ENCODE results near the gene SIRT3. TPM values are rescaled to one million over a fixed set of nuclear protein-coding genes. Genes with fewer than 3 reads are reported as not detected.

The SIRT3 gene
- total and polyA plus RNA-seq, 7 experiments from 2014 or later: 9.9 to 34.8 (median 23.8) TPM

- Histone ChIP-seq H3K4me3 (ENCODE audit: low read length) (no peak overlapping the region), H3K27ac (ENCODE audit: low read depth, low read length) (no peak overlapping the region), H3K9me3 (ENCODE audit: control insufficient read depth in 2 of 3, low read length in 3 of 3) (no peaks in the 10 kb centered on the region), H3K4me1 (ENCODE audit: control insufficient read depth in 2 of 2, insufficient read depth in 2 of 2, low read length in 2 of 2) (no peaks in the 10 kb centered on the region), H3K36me3 (ENCODE audit: control insufficient read depth in 2 of 3, insufficient read depth in 3 of 3, low read length in 3 of 3) (peaks cover 0 to 19% (median 5%) of the 10 kb centered on the region in 3 experiments), H3K27me3 (ENCODE audit: control insufficient read depth in 2 of 2, insufficient read depth in 2 of 2, low read length in 2 of 2) (no peaks in the 10 kb centered on the region)
- ATAC-seq: no peak
- peaks cover 0 to 10% (median 5%) of the 10 kb centered on the region in 5 donors for H3K36me3 Mint-ChIP-seq
- H3K27me3 Mint-ChIP-seq: peaks cover 0 to 8% (median 0%) of the 10 kb centered on the region in 5 donors
- H3K27ac Mint-ChIP-seq: no peak overlapping the region
- H3K9me3 Mint-ChIP-seq: peaks cover 0 to 2% (median 0%) of the 10 kb centered on the region in 11 donors
- no peak for DNase-seq
- H3K4me3 Mint-ChIP-seq: no peak overlapping the region
- intact Hi-C loops (cut with micrococcal nuclease): no loop called here
- H3K4me1 Mint-ChIP-seq: peaks cover 0 to 12% (median 0%) of the 10 kb centered on the region in 7 donors
- ChIA-PET CTCF (no interaction called here), POLR2A (interaction anchor here (0.6 to 3.7 kb wide), 6 partner anchors 11 to 351 kb away, joined by 3 to 18 read pairs (median 4); no protein-coding TSS in a partner anchor)
These were observed 21.0 kb upstream of the SIRT3 start for GRCh38 chr11:256952-257737.

DNA sequence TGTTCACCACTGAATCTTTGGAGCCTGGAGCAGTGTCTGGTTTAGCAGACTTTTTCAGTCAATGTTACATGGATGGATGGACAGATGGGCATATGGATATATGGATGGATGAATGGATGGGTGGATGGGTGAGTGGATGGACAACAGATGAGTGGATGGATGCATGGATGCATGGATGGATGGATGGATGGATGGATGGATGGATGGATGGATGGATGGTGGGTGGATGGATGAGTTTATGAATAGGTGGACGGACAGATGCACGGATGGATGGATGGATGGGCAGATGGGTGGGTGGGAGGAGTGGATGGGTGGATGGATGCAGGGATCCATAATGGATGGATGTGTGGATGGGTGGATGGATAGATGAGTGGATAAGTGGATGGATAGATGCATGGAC is 19.7 kb upstream of the SIRT3 start:
- ATAC-seq (no peak), DNase-seq (no peak)
- peaks cover 0 to 27% (median 5%) of the 10 kb centered on the region in 3 experiments for H3K36me3 ChIP-seq (ENCODE audit: control insufficient read depth in 2 of 3, insufficient read depth in 3 of 3, low read length in 3 of 3)
- H3K4me3 ChIP-seq (ENCODE audit: low read length): no peak overlapping the region
- H3K27me3 Mint-ChIP-seq: peaks cover 0 to 8% (median 0%) of the 10 kb centered on the region in 5 donors
- no peaks in the 10 kb centered on the region for H3K27me3 ChIP-seq (ENCODE audit: control insufficient read depth in 2 of 2, insufficient read depth in 2 of 2, low read length in 2 of 2)
- no peaks in the 10 kb centered on the region for H3K9me3 ChIP-seq (ENCODE audit: control insufficient read depth in 2 of 3, low read length in 3 of 3)
- peaks cover 4 to 14% (median 9%) of the 10 kb centered on the region in 7 donors for H3K4me1 Mint-ChIP-seq
- CTCF ChIA-PET: interaction anchor here (0.5 to 1.1 kb wide), 2 partner anchors 28 to 104 kb away, joined by 3 read pairs; no protein-coding TSS in a partner anchor
- H3K9me3 Mint-ChIP-seq: no peaks in the 10 kb centered on the region
- H3K4me1 ChIP-seq (ENCODE audit: control insufficient read depth in 2 of 2, insufficient read depth in 2 of 2, low read length in 2 of 2): peaks cover 0 to 3% of the 10 kb centered on the region in 2 donors
- H3K36me3 Mint-ChIP-seq: peaks cover 5 to 16% (median 6%) of the 10 kb centered on the region in 5 donors
- peak overlapping the region in 2 of 9 donors; percentile 38 to 56 for H3K27ac Mint-ChIP-seq
- POLR2A ChIA-PET: interaction anchor here (0.7 to 3.7 kb wide), 2 partner anchors 26 to 105 kb away, joined by 4 to 18 read pairs; no protein-coding TSS in a partner anchor
- H3K4me3 Mint-ChIP-seq: no peak overlapping the region
- intact Hi-C loops (cut with micrococcal nuclease): no loop called here
- H3K27ac ChIP-seq (ENCODE audit: low read depth, low read length): no peak overlapping the region

DNA sequence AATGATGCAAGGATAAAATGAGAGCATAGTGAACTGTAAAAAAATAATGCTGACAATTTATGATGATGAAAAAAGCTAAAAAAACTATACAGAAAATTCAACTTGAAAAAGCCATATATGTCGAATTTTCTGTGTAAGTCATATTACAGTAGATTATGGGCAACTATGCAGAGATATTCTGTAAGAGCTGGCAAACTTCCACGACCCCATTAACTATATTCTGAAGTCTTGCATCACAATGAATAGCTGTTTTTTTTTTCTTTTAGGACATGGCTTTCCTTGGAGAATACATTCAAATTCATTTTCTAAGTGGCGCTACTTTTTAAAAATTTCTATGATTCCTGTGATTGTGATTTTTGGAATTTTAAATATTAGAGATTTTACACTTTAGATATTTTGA is 19.0 kb upstream of the SIRT3 start:
- H3K27me3 Mint-ChIP-seq: peaks cover 0 to 6% (median 0%) of the 10 kb centered on the region in 5 donors
- POLR2A ChIA-PET: interaction anchor here (3.7 kb wide), 1 partner anchor 27 kb away, joined by 18 read pairs; no protein-coding TSS in a partner anchor
- H3K4me1 ChIP-seq (ENCODE audit: control insufficient read depth in 2 of 2, insufficient read depth in 2 of 2, low read length in 2 of 2): peaks cover 0 to 3% of the 10 kb centered on the region in 2 donors

DNA sequence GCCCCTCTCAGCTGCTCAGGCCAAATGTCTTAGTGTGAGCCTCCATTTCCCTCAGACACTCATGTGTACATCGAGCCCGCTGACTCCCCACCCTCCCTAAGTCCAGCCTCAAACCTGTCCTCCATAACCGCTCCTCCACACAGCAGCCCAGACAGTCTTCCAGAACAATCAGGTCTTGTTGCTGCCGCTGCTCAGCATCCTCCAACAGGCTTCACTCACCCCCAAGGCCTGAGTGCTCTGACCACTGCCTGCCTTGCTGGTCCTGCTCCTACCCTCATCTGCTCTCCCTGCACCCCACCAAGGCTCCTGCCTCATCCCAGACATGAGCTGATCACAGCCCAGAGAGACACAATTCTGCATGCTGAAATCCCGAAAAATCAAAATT is 17.7 kb upstream of the SIRT3 start:
- H3K27ac ChIP-seq (ENCODE audit: low read depth, low read length): no peak overlapping the region
- H3K4me1 Mint-ChIP-seq: peaks cover 9 to 18% (median 13%) of the 10 kb centered on the region in 7 donors
- peaks cover 0 to 3% (median 0%) of the 10 kb centered on the region in 5 donors for H3K27me3 Mint-ChIP-seq
- no peaks in the 10 kb centered on the region for H3K9me3 ChIP-seq (ENCODE audit: control insufficient read depth in 2 of 3, low read length in 3 of 3)
- no peak overlapping the region for H3K4me3 ChIP-seq (ENCODE audit: low read length)
- peaks cover 4 to 38% (median 6%) of the 10 kb centered on the region in 3 experiments for H3K36me3 ChIP-seq (ENCODE audit: control insufficient read depth in 2 of 3, insufficient read depth in 3 of 3, low read length in 3 of 3)
- H3K4me3 Mint-ChIP-seq: no peak overlapping the region
- H3K27me3 ChIP-seq (ENCODE audit: control insufficient read depth in 2 of 2, insufficient read depth in 2 of 2, low read length in 2 of 2): no peaks in the 10 kb centered on the region
- peaks cover 5 to 22% (median 8%) of the 10 kb centered on the region in 5 donors for H3K36me3 Mint-ChIP-seq
- H3K9me3 Mint-ChIP-seq: no peaks in the 10 kb centered on the region
- peaks cover 0 to 3% of the 10 kb centered on the region in 2 donors for H3K4me1 ChIP-seq (ENCODE audit: control insufficient read depth in 2 of 2, insufficient read depth in 2 of 2, low read length in 2 of 2)
- ATAC-seq (no peak), DNase-seq (no peak)
- CTCF ChIA-PET: interaction anchor here (1.0 to 4.1 kb wide), 3 partner anchors 12 to 52 kb away, joined by 3 to 49 read pairs (median 5); partner anchors contain the start of gene IFITM2
- H3K27ac Mint-ChIP-seq: peak overlapping the region in 3 of 9 donors; percentile 24 to 45 (median 30)
- POLR2A ChIA-PET: interaction anchor here (0.6 to 3.7 kb wide), 3 partner anchors 16 to 51 kb away, joined by 3 to 18 read pairs (median 5); no protein-coding TSS in a partner anchor
- intact Hi-C loops (cut with micrococcal nuclease): loop anchor here in 1 of 2 donors (5.0 kb wide), 2 partner anchors 33 to 103 kb away; partner anchors contain the start of gene PGGHG

More for the DNA sequence above, 19.0 kb upstream of the SIRT3 start:
- Mint-ChIP-seq H3K4me1 (peaks cover 9 to 17% (median 12%) of the 10 kb centered on the region in 7 donors), H3K36me3 (peaks cover 5 to 16% (median 6%) of the 10 kb centered on the region in 5 donors), H3K4me3 (no peak overlapping the region), H3K9me3 (no peaks in the 10 kb centered on the region), H3K27ac (peak overlapping the region in 1 of 9 donors; percentile 38)
- H3K9me3 ChIP-seq (ENCODE audit: control insufficient read depth in 2 of 3, low read length in 3 of 3): no peaks in the 10 kb centered on the region
- H3K27ac ChIP-seq (ENCODE audit: low read depth, low read length): no peak overlapping the region
- no peak for ATAC-seq
- no peak for DNase-seq
- intact Hi-C loops (cut with micrococcal nuclease): no loop called here
- peaks cover 0 to 27% (median 5%) of the 10 kb centered on the region in 3 experiments for H3K36me3 ChIP-seq (ENCODE audit: control insufficient read depth in 2 of 3, insufficient read depth in 3 of 3, low read length in 3 of 3)
- H3K4me3 ChIP-seq (ENCODE audit: low read length): no peak overlapping the region
- CTCF ChIA-PET: interaction anchor here (0.5 to 1.1 kb wide), 3 partner anchors 27 to 210 kb away, joined by 3 read pairs; no protein-coding TSS in a partner anchor
- H3K27me3 ChIP-seq (ENCODE audit: control insufficient read depth in 2 of 2, insufficient read depth in 2 of 2, low read length in 2 of 2): no peaks in the 10 kb centered on the region

GRCh38 chr11:253160-253885 is 17.2 kb upstream of the SIRT3 start:
- H3K4me1 Mint-ChIP-seq: peaks cover 9 to 18% (median 13%) of the 10 kb centered on the region in 7 donors
- H3K4me1 ChIP-seq (ENCODE audit: control insufficient read depth in 2 of 2, insufficient read depth in 2 of 2, low read length in 2 of 2): peaks cover 0 to 3% of the 10 kb centered on the region in 2 donors
- no peaks in the 10 kb centered on the region for H3K27me3 ChIP-seq (ENCODE audit: control insufficient read depth in 2 of 2, insufficient read depth in 2 of 2, low read length in 2 of 2)
- no peak overlapping the region for H3K4me3 ChIP-seq (ENCODE audit: low read length)
- H3K27ac ChIP-seq (ENCODE audit: low read depth, low read length): no peak overlapping the region
- H3K36me3 ChIP-seq (ENCODE audit: control insufficient read depth in 2 of 3, insufficient read depth in 3 of 3, low read length in 3 of 3): peaks cover 9 to 43% (median 11%) of the 10 kb centered on the region in 3 experiments
- peaks cover 0 to 3% (median 0%) of the 10 kb centered on the region in 5 donors for H3K27me3 Mint-ChIP-seq
- no peak for DNase-seq
- peak overlapping the region in 3 of 9 donors; percentile 14 to 45 (median 38) for H3K27ac Mint-ChIP-seq
- no peak for ATAC-seq
- H3K9me3 Mint-ChIP-seq: no peaks in the 10 kb centered on the region
- H3K9me3 ChIP-seq (ENCODE audit: control insufficient read depth in 2 of 3, low read length in 3 of 3): no peaks in the 10 kb centered on the region
- POLR2A ChIA-PET: interaction anchor here (0.6 to 4.3 kb wide), 6 partner anchors 14 to 52 kb away, joined by 3 to 40 read pairs (median 20); partner anchors contain the start of genes PSMD13 and SIRT3
- no peak overlapping the region for H3K4me3 Mint-ChIP-seq
- intact Hi-C loops (cut with micrococcal nuclease): loop anchor here in 1 of 2 donors (5.0 kb wide), 2 partner anchors 34 to 104 kb away; partner anchors contain the start of gene PGGHG
- CTCF ChIA-PET: interaction anchor here (1.0 to 4.1 kb wide), 6 partner anchors 12 to 101 kb away, joined by 3 to 49 read pairs (median 4); partner anchors contain the start of gene IFITM2
- H3K36me3 Mint-ChIP-seq: peaks cover 5 to 22% (median 8%) of the 10 kb centered on the region in 5 donors
